Activated T-cell treated with anti-CD3 and anti-CD28 coated beads, Interleukin-2, amount 50 U/mL, for 72 hours (primary cell): Measurements from ENCODE around the gene EDAR. TPM values are rescaled to one million over a fixed set of nuclear protein-coding genes. Genes with fewer than 3 reads are reported as not detected.
A peak's percentile ranks its signal among the peaks of the same experiment; 100 is the strongest.

Source experiments
- ATAC-seq, 2 donors: fragments of 150-1000 bp; cut with Tn5 transposase; replicated peaks in 1 of 2; 2 replicates each; pipeline ENCODE4 v1.10.0; 2021; ENCODE audit warnings: moderate library complexity in 2 of 2, mild to moderate bottlenecking in 1 of 2
- DNase-seq, 2 donors: peaks; one replicate each; pipeline ENCODE4 v3.0.0; 2021 to 2022; ENCODE audit warnings: mixed read lengths in 1 of 2
- H3K27ac Mint-ChIP-seq: one replicate; pipeline ENCODE4 v1.8.0; 2022; ENCODE audit warnings: mild to moderate bottlenecking, moderate library complexity, mixed read lengths
- H3K27me3 Mint-ChIP-seq: one replicate; pipeline ENCODE4 v1.8.0; 2022; ENCODE audit warnings: low read depth, mixed read lengths
- H3K36me3 Mint-ChIP-seq, 2 donors: one replicate each; pipeline ENCODE4 v1.8.0; 2022; ENCODE audit warnings: mixed read lengths in 2 of 2, mild to moderate bottlenecking in 1 of 2; ENCODE audit not compliant: insufficient read depth in 2 of 2
- H3K4me1 Mint-ChIP-seq: one replicate; pipeline ENCODE4 v1.8.0; 2022; ENCODE audit warnings: low read depth, mixed read lengths
- H3K4me3 Mint-ChIP-seq, 2 donors: one replicate each; pipeline ENCODE4 v1.8.0; 2022; ENCODE audit warnings: mild to moderate bottlenecking in 2 of 2, mixed read lengths in 2 of 2, moderate library complexity in 2 of 2
- H3K9me3 Mint-ChIP-seq, 2 donors: one replicate each; pipeline ENCODE4 v1.8.0; 2022; ENCODE audit warnings: mixed read lengths in 2 of 2
- total RNA-seq, 2 donors: library from RNA; stranded (reverse); gene quantifications; one replicate each; pipeline ENCODE4 v1.2.3, GENCODE V29; 2022

Gene EDAR
- total RNA-seq, 2 donors from 2014 or later, result 0.28 to 1.4 TPM

- Mint-ChIP-seq H3K27me3 (no peaks in the 10 kb centered on the region), H3K36me3 (no peaks in the 10 kb centered on the region), H3K27ac (no peak overlapping the region), H3K4me1 (peaks cover 7% of the 10 kb centered on the region), H3K9me3 (no peaks in the 10 kb centered on the region), H3K4me3 (no peak overlapping the region)
- ATAC-seq (no peak), DNase-seq (no peak)
Observed at GRCh38 chr2:108928660-108929377, 60.2 kb downstream of the EDAR start.

GRCh38 chr2:108927936-108928659 is 60.9 kb downstream of the EDAR start:
- ATAC-seq (peak; percentile 43 to 51), DNase-seq (peak; percentile 16 to 34)
- no peaks in the 10 kb centered on the region for H3K27me3 Mint-ChIP-seq
- no peaks in the 10 kb centered on the region for H3K36me3 Mint-ChIP-seq
- no peaks in the 10 kb centered on the region for H3K9me3 Mint-ChIP-seq
- peaks cover 2% of the 10 kb centered on the region for H3K4me1 Mint-ChIP-seq
- no peak overlapping the region for H3K4me3 Mint-ChIP-seq
- H3K27ac Mint-ChIP-seq, result no peak overlapping the region

- no peaks in the 10 kb centered on the region for H3K4me1 Mint-ChIP-seq
- no peak for ATAC-seq
Observed at GRCh38 chr2:108927405-108927804, 61.6 kb downstream of the EDAR start.

GRCh38 chr2:108926561-108927380 is 62.2 kb downstream of the EDAR start:
- no peak overlapping the region for H3K27ac Mint-ChIP-seq
- no peaks in the 10 kb centered on the region for H3K27me3 Mint-ChIP-seq
- DNase-seq, result no peak
- no peak overlapping the region for H3K4me3 Mint-ChIP-seq
- H3K4me1 Mint-ChIP-seq, result no peaks in the 10 kb centered on the region
- no peak for ATAC-seq
- H3K9me3 Mint-ChIP-seq, result no peaks in the 10 kb centered on the region
- H3K36me3 Mint-ChIP-seq, result no peaks in the 10 kb centered on the region

More at GRCh38 chr2:108927405-108927804, 61.6 kb downstream of the EDAR start:
- Mint-ChIP-seq H3K9me3 (no peaks in the 10 kb centered on the region), H3K36me3 (no peaks in the 10 kb centered on the region), H3K27me3 (no peaks in the 10 kb centered on the region), H3K27ac (no peak overlapping the region), H3K4me3 (no peak overlapping the region)
- no peak for DNase-seq

- Mint-ChIP-seq H3K36me3 (no peaks in the 10 kb centered on the region), H3K9me3 (no peaks in the 10 kb centered on the region), H3K4me3 (no peak overlapping the region), H3K27me3 (no peaks in the 10 kb centered on the region), H3K27ac (no peak overlapping the region), H3K4me1 (no peaks in the 10 kb centered on the region)
- ATAC-seq (no peak), DNase-seq (no peak)
Observed at GRCh38 chr2:108925735-108926134, 63.3 kb downstream of the EDAR start.

GRCh38 chr2:108925286-108925685 is 63.7 kb downstream of the EDAR start:
- no peaks in the 10 kb centered on the region for H3K36me3 Mint-ChIP-seq
- H3K4me3 Mint-ChIP-seq, result no peak overlapping the region
- no peak for ATAC-seq
- H3K27me3 Mint-ChIP-seq, result no peaks in the 10 kb centered on the region
- no peak overlapping the region for H3K27ac Mint-ChIP-seq
- no peak for DNase-seq
- H3K4me1 Mint-ChIP-seq, result no peaks in the 10 kb centered on the region
- no peaks in the 10 kb centered on the region for H3K9me3 Mint-ChIP-seq

- no peaks in the 10 kb centered on the region for H3K27me3 Mint-ChIP-seq
- no peak overlapping the region for H3K4me3 Mint-ChIP-seq
- no peaks in the 10 kb centered on the region for H3K36me3 Mint-ChIP-seq
- ATAC-seq, result no peak
- no peaks in the 10 kb centered on the region for H3K4me1 Mint-ChIP-seq
- no peaks in the 10 kb centered on the region for H3K9me3 Mint-ChIP-seq
- no peak for DNase-seq
- H3K27ac Mint-ChIP-seq, result no peak overlapping the region
Observed at GRCh38 chr2:108924580-108925251, 64.3 kb downstream of the EDAR start.

- H3K4me1 Mint-ChIP-seq, result no peaks in the 10 kb centered on the region
- H3K4me3 Mint-ChIP-seq, result no peak overlapping the region
- no peaks in the 10 kb centered on the region for H3K36me3 Mint-ChIP-seq
- no peak overlapping the region for H3K27ac Mint-ChIP-seq
- no peaks in the 10 kb centered on the region for H3K9me3 Mint-ChIP-seq
- H3K27me3 Mint-ChIP-seq, result no peaks in the 10 kb centered on the region
- DNase-seq (no peak), ATAC-seq (no peak)
Observed at GRCh38 chr2:108923736-108924579, 65.1 kb downstream of the EDAR start.

GRCh38 chr2:108923019-108923700 is 65.9 kb downstream of the EDAR start:
- H3K9me3 Mint-ChIP-seq, result no peaks in the 10 kb centered on the region
- H3K4me3 Mint-ChIP-seq, result no peak overlapping the region
- DNase-seq (no peak), ATAC-seq (no peak)
- H3K27ac Mint-ChIP-seq, result no peak overlapping the region
- H3K4me1 Mint-ChIP-seq, result no peaks in the 10 kb centered on the region
- H3K36me3 Mint-ChIP-seq, result no peaks in the 10 kb centered on the region
- no peaks in the 10 kb centered on the region for H3K27me3 Mint-ChIP-seq

- Mint-ChIP-seq H3K36me3 (no peaks in the 10 kb centered on the region), H3K4me3 (no peak overlapping the region), H3K27me3 (no peaks in the 10 kb centered on the region), H3K4me1 (no peaks in the 10 kb centered on the region), H3K27ac (no peak overlapping the region), H3K9me3 (no peaks in the 10 kb centered on the region)
- no peak for ATAC-seq
- DNase-seq, result no peak
Observed at GRCh38 chr2:108922141-108922915, 66.7 kb downstream of the EDAR start.
